Fibroblast of lung (primary cell): ENCODE measurements around the gene MALAT1. TPM values are rescaled to one million over a fixed set of nuclear protein-coding genes. Genes with fewer than 3 reads are reported as not detected.

Experiments
- DNase-seq, 2 donors: peaks; one replicate each; pipeline versions ENCODE4 v3.0.0 to v3.0.0-alpha.2; 2010; ENCODE audit warnings: low read depth in 2 of 2
- H2AFZ ChIP-seq: 2 replicates; pipeline ENCODE4 v1.5.1; 2012; ENCODE audit warnings: low read length, control low read depth, inconsistent platforms
- H3K27ac ChIP-seq: 2 replicates; pipeline ENCODE4 v1.5.1; 2011; ENCODE audit warnings: low read length, control low read depth; ENCODE audit not compliant: insufficient read depth
- H3K27me3 ChIP-seq: 2 replicates; pipeline ENCODE4 v1.5.1; 2011; ENCODE audit warnings: mild to moderate bottlenecking, low read length; ENCODE audit not compliant: control insufficient read depth, insufficient read depth
- H3K36me3 ChIP-seq: 2 replicates; pipeline ENCODE4 v1.5.1; 2011; ENCODE audit warnings: low read length; ENCODE audit not compliant: control insufficient read depth, insufficient read depth
- H3K4me1 ChIP-seq: 2 replicates; pipeline ENCODE4 v1.5.1; 2011; ENCODE audit warnings: low read length; ENCODE audit not compliant: control insufficient read depth, insufficient read depth; ENCODE audit errors: extremely low read depth
- H3K4me2 ChIP-seq: 2 replicates; pipeline ENCODE4 v1.5.1; 2011; ENCODE audit warnings: low read length, control low read depth; ENCODE audit not compliant: insufficient read depth; ENCODE audit errors: extremely low read depth
- H3K4me3 ChIP-seq, 4 experiments: fragments of 200-600 bp in 1 of 4; sonication (generic) in 1 of 4; replicated peaks in 1 of 4; 2 replicates each; pipeline ENCODE4 v1.5.1; 2011 to 2016; ENCODE audit warnings: low read length in 4 of 4, low read depth in 3 of 4, mild to moderate bottlenecking in 3 of 4, control low read depth in 2 of 4, inconsistent platforms in 1 of 4, mixed read lengths in 1 of 4; ENCODE audit not compliant: insufficient read depth in 1 of 4; ENCODE audit errors: control extremely low read depth in 1 of 4
- H3K79me2 ChIP-seq: 2 replicates; pipeline ENCODE4 v1.5.1; 2012; ENCODE audit warnings: mild to moderate bottlenecking, low read length, inconsistent platforms; ENCODE audit not compliant: control insufficient read depth, insufficient read depth
- H3K9ac ChIP-seq: 2 replicates; pipeline ENCODE4 v1.5.1; 2011; ENCODE audit warnings: mild to moderate bottlenecking, low read length, control low read depth; ENCODE audit not compliant: insufficient read depth
- H3K9me3 ChIP-seq: 2 replicates; pipeline ENCODE4 v1.5.1; 2012; ENCODE audit warnings: low read depth, low read length; ENCODE audit not compliant: control insufficient read depth, insufficient read depth
- H4K20me1 ChIP-seq: 2 replicates; pipeline ENCODE4 v1.5.1; 2011; ENCODE audit warnings: low read length; ENCODE audit not compliant: control insufficient read depth, insufficient read depth; ENCODE audit errors: extremely low read depth
- EZH2 ChIP-seq: IDR thresholded peaks from 2 replicates; pipeline ENCODE4 v1.5.1; 2012; ENCODE audit warnings: low read length, control low read depth, mild to moderate bottlenecking; ENCODE audit errors: missing control alignments
- polyA plus RNA-seq, 2 donors: library from polyadenylated mRNA; depleted of rRNA in 1 of 2; stranded (reverse) in 1 of 2; unstranded in 1 of 2; fragments of >200 nt; gene quantifications; 2 replicates each; pipeline ENCODE4 v1.2.1, GENCODE V29; 2011 to 2012; ENCODE audit warnings: missing spikeins in 1 of 2
- total RNA-seq: library from RNA; depleted of rRNA; stranded (reverse); fragments of >200 nt; gene quantifications from 2 replicates; pipeline ENCODE4 v1.2.1, GENCODE V29; 2014
- TF ChIP-seq, protein P1 (sequence below), 2 donors: IDR thresholded peaks in 1 of 2; conservative IDR thresholded peaks in 1 of 2; 1 replicate in 1 of 2; 2 replicates in 1 of 2; pipeline ENCODE4 v1.5.1; 2011 to 2012; ENCODE audit warnings: low read length in 2 of 2, control low read depth in 1 of 2, inconsistent platforms in 1 of 2, low read depth in 1 of 2, mild to moderate bottlenecking in 1 of 2

MALAT1 gene
- total and polyA plus RNA-seq, 2 donors (not counting 1 experiment from before 2014, with no cell fraction given) = 583 to 21,991 TPM

DNA sequence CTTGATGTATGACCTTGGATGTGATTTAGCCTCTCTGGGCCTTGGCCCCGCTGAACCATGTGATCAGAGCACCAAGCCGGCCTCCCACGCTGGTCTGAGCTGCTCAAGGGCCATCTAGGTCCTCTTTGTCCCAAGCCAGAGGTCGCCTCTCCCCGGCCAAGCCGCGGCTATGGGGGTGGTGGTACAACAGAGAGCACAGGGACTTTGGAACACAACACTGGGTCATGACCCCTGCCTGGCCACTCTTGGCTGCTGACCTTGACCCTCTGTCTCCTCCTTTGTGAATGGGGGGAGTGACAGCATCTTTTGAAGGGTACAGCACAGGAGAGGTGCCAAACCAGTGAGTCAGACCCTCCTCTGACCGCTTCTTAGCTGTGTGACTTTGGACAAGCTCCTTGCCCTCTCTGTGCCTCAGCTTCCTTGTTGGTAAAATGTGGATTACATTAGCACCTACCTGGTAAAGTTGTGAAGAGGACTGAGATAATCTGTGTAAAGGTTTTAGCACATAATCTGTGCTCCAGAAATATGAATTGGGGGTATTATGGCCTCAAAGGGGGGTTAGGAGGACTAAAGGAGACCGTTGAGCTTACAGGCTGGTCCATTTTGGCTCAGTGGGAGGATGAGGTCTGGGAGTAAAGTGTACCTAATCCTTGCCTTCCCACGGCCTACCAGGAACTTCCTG, 30.8 kb downstream of the MALAT1 start:
- Histone ChIP-seq H4K20me1 (no peaks in the 10 kb centered on the region), H3K36me3 (peaks cover 38% of the 10 kb centered on the region), H2AFZ (no peak overlapping the region), H3K4me2 (no peak overlapping the region), H3K9ac (no peak overlapping the region), H3K79me2 (peaks cover 25% of the 10 kb centered on the region), H3K4me3 (no peak overlapping the region), H3K4me1 (peaks cover 4% of the 10 kb centered on the region), H3K9me3 (no peaks in the 10 kb centered on the region), H3K27me3 (no peaks in the 10 kb centered on the region), H3K27ac (no peak overlapping the region)
- DNase-seq = no peak
- TF ChIP-seq EZH2 = no peak
- TF ChIP-seq, protein P1, sequence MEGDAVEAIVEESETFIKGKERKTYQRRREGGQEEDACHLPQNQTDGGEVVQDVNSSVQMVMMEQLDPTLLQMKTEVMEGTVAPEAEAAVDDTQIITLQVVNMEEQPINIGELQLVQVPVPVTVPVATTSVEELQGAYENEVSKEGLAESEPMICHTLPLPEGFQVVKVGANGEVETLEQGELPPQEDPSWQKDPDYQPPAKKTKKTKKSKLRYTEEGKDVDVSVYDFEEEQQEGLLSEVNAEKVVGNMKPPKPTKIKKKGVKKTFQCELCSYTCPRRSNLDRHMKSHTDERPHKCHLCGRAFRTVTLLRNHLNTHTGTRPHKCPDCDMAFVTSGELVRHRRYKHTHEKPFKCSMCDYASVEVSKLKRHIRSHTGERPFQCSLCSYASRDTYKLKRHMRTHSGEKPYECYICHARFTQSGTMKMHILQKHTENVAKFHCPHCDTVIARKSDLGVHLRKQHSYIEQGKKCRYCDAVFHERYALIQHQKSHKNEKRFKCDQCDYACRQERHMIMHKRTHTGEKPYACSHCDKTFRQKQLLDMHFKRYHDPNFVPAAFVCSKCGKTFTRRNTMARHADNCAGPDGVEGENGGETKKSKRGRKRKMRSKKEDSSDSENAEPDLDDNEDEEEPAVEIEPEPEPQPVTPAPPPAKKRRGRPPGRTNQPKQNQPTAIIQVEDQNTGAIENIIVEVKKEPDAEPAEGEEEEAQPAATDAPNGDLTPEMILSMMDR (conservative IDR thresholded peaks at IDR 0.05 in 1 of 2, IDR thresholded peaks at IDR 0.05 in 1 of 2; ENCODE audit: low read depth in 1 of 2, low read length in 2 of 2) = no peak

DNA sequence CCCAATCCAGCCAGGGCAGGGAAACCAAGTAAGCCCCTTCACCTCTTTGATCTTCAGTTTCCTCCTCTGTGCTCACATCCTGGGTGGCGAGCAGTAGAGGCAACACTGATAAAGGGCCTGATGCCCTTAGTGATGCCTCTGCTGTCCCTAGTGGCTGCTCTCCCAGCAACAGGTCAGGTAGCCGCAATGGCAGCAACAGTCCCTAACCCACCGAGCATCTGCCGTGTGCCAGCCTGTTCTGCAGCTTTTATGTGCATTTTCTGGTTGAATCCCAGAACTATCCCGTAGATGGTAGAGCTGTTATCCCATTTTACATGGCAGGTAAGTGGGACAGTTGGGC, 31.3 kb downstream of the MALAT1 start:
- Histone ChIP-seq H3K9ac (no peak overlapping the region), H4K20me1 (no peaks in the 10 kb centered on the region), H3K27ac (no peak overlapping the region), H3K36me3 (peaks cover 42% of the 10 kb centered on the region), H3K9me3 (no peaks in the 10 kb centered on the region), H3K4me3 (no peak overlapping the region), H3K27me3 (no peaks in the 10 kb centered on the region), H3K4me2 (no peak overlapping the region), H3K79me2 (peaks cover 24% of the 10 kb centered on the region), H3K4me1 (peaks cover 4% of the 10 kb centered on the region), H2AFZ (no peak overlapping the region)
- TF ChIP-seq, protein P1 (conservative IDR thresholded peaks at IDR 0.05 in 1 of 2, IDR thresholded peaks at IDR 0.05 in 1 of 2; ENCODE audit: low read depth in 1 of 2, low read length in 2 of 2) = peak in 1 of 2 donors; percentile 28
- no peak for TF ChIP-seq EZH2
- DNase-seq = no peak

DNA sequence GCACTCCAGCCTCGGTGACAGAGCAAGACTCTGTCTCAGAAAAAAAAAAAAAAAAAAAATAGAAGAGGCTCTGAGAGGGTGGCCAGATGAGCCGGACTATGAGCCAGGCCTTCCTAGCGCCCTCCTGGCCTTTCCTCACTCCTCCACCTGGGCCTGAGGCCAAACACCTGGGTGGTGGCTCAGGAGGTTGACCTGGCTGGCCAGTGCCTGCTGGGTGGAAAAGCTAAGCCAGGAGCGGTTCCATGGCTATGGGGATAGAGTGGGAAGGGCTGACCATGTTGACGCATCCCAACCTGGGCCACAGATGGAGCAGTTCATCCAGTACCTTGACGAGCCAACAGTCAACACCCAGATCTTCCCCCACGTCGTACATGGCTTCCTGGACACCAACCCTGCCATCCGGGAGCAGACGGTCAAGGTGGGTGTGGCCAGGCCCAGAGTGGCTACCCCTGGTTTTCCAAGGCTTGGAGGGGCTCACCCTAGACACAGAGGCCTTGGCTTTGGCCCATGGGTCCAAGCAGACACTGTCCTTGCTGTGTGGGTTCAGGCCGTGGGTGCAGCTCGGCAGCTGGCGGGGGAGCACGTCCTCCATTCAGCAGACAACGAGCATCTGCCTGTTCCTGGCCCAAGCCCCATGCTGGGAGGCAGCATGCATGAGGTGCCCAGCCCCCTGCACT, 33.7 kb downstream of the MALAT1 start:
- no peak for TF ChIP-seq EZH2
- TF ChIP-seq, protein P1 (conservative IDR thresholded peaks at IDR 0.05 in 1 of 2, IDR thresholded peaks at IDR 0.05 in 1 of 2; ENCODE audit: low read depth in 1 of 2, low read length in 2 of 2) = no peak
- Histone ChIP-seq H3K27me3 (no peaks in the 10 kb centered on the region), H2AFZ (no peak overlapping the region), H3K9ac (no peak overlapping the region), H3K9me3 (no peaks in the 10 kb centered on the region), H3K79me2 (peaks cover 3% of the 10 kb centered on the region), H3K27ac (no peak overlapping the region), H3K36me3 (peaks cover 53% of the 10 kb centered on the region), H3K4me1 (no peaks in the 10 kb centered on the region), H3K4me3 (no peak overlapping the region), H4K20me1 (no peaks in the 10 kb centered on the region), H3K4me2 (no peak overlapping the region)
- no peak for DNase-seq
